NCI-H128 (cell line): Measurements from ENCODE around the gene DHDDS.
A peak's percentile ranks its signal among the peaks of the same experiment; 100 is the strongest.
"Not testable (repeated sequence)": the region's sequence is repeated elsewhere in the genome, so short reads cannot be mapped to it uniquely, and the experiment has no call there.

ENCODE experiments used
- DNase-seq: peaks from one replicate; lab custom pipeline; 2025; ENCODE audit not compliant: unreplicated experiment; lab: John Stamatoyannopoulos, UW

Gene DHDDS

DNA sequence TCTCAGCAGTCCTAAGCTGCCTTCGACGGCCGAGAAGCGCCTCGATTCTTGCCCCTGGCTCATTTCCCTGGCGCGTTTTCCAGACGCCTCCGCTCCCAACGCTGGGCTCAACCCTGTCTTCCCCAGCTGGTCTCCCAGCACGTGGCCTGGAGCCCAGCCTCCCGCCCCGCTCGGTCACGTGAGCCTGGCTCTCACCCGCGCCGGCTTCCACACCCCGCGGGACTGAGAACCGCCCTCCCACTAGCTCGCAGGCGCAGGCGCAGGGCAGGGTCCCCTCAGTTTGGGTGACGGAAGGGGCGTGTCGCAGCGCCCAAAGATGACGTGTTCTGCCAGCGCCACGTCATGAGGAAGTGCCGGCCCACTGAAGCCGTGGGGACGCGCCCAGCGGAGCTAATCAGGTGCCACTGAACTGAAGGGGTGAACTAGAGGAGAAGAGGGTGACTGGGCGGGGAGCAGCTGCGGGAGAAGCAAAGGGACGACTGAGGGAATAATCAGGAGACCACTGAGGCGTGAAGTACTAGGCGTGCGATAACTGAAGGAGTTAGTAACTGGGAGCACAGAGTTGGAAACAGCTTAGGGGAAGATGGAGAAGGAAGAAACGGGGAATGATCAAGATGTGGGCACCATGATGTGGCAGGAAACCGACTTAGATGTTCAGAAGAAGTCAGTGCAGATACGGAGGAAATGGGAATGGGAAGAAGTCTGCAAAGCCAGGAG lies at the start of gene DHDDS:
Gene DHDDS, plus strand, starts transcription at position 343 of the 717 bp plus-strand sequence. CDS start 625 bp downstream, outside the sequence.
- peak; percentile 99 for DNase-seq

DNA sequence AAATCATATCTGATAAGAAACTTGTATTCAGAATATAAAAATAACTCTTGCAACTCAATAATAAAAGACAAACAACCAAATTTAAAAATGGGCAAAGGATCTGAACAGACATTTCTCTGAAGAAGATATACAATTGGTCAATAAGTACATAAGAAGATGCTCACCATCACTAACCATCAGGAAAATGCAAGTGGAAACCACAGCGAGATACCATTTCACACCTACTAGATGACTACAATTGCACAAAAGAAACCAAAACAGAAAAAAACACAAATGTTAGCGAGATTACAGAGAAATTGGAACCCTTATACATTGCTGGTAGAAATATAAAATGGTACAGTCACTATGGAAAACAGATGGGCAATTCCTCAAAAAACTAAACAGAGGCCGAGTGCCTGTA lies 48.0 kb upstream of the DHDDS start:
- DNase-seq, result no peak

DNA sequence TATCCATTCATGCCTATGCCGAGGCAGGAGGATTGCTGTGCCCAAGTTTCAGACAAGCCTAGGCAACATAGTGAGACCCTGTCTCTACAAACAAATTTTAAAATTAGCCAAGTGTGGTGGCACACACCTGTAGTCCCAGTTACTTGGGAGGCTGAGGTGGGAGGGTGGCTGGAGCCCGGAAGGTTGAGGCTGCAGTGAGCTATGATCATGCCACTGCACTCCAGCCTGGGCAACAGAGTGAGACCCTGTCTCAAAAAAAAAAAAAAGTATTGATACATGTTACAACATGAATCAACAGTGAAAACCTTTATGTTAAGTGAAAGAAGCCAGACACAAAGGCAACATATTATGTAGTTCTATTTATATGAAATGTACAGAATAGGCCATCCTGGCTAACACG lies 47.1 kb upstream of the DHDDS start:
- not testable (repeated sequence) for DNase-seq

DNA sequence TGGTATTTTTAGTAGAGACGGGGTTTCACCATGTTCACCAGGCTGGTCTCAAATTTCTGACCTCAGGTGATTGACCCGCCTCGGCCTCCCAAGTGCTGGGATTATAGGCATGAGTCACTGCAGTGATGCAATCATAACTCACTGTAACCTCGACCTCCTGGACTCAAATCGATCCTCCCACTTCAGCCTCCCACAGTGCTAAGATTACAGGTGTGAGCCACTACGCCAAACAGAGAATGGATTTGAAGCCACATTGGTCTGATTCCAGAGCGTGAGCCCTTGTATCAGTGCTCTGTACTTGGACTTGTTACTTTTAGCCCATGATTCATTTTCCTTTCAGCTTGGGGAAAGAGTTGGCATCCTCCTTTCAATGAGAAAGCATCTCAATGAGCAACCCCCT lies 44.7 kb upstream of the DHDDS start:
- no peak for DNase-seq

- no peak for DNase-seq
These were observed 43.2 kb upstream of the DHDDS start for GRCh38 chr1:26388791-26389445.

DNA sequence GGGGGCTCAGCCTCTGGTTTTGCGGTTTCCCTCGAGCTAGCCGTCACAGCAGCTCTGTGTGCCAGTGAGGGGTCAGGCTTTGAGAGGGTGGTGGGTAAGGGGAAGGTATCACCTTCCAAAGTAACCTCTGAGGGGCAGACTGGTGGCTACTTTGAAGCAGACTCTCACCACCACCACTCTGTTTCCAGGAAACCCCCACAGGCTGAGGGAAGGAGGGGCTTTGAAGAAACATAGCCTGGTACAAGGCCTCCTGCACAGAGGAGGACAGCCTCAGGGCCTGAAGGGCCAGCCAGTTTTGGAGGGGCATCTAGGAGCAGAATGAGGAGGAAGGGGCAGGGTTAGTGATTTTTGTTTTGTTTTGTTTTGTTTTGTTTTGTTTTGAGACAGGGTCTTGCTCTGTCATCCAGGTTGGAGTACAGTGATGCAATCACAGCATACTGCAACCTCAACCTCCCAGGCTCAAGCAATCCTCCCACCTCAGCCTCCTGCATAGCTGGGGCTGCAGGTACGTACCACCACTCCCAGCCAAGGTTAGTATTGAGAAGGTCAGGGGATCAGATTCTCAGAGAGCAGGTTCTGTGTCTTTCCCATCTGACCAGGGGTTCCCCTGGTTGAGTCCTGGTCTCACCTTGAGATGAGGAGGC lies 42.4 kb upstream of the DHDDS start:
- no peak for DNase-seq

DNA sequence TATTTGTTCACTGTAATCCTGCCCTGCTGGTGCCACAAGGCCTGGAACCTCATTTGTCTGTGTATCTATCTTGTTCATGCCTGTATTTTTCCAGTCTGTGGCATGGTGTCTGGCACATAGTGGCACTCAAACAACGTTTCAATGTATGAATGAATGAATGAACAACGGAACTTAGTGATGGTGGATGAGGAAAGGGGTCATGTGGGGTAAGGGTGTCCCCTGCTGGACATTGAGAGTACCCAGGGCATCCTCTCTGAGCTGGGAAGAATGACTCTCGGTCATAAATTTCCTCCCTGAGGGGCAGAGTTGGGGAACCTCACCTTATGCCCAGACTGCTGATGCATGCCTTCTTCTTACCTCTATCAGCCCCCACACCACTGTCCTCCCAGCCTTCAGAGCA lies 40.7 kb upstream of the DHDDS start:
- no peak for DNase-seq

- DNase-seq, result no peak
These were observed 36.4 kb upstream of the DHDDS start for GRCh38 chr1:26395754-26396153.

DNA sequence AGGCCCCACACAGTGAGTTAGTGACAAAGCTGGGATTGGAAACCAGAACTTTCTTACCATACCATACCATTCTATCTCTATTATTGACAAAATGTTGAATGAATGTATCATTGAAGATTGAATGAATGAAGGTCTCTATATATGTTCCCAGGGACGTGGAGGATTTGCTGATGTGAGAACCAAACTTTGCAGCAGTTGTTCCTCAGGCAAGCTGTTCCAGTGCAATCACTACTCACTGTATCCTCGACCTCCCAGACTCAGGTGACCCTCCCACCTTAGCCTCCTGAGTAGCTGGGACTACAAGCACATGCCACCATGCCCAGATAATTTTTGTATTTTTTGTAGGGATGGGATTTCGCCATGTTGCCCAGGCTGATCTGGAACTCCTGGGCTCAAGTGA lies 33.1 kb upstream of the DHDDS start:
- DNase-seq, result no peak

- DNase-seq, result no peak
These were observed 30.2 kb upstream of the DHDDS start for GRCh38 chr1:26401891-26402290.

DNA sequence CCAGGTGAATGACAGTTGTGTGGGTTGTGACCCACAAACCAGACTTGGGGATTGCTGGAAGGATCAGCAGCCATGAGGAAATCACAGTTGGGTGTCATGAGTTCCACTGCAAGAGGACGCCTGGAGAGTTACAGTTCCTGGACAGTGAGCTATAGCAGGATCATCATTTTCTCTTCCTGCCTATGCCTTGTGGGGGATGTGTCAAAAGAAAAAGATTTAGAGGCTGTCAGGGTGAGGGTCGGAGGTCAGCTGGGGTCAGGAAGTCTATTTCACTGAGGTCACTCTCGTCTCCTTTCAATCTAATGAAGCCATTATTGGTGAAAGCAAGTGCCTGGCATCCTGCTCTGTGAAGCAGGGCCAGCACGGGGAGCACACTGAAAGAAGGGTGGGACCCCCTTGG lies 28.5 kb upstream of the DHDDS start:
- no peak for DNase-seq

- no peak for DNase-seq
These were observed 27.5 kb upstream of the DHDDS start for GRCh38 chr1:26404641-26405040.

- no peak for DNase-seq
These were observed 26.7 kb upstream of the DHDDS start for GRCh38 chr1:26405281-26405915.

GRCh38 chr1:26408604-26409003 lies 23.5 kb upstream of the DHDDS start:
- no peak for DNase-seq

GRCh38 chr1:26409191-26409807 lies 22.8 kb upstream of the DHDDS start:
- no peak for DNase-seq

- no peak for DNase-seq
These were observed 21.2 kb upstream of the DHDDS start, which contains the start of gene LIN28A for GRCh38 chr1:26410706-26411623. Gene LIN28A (plus strand): TSS chr1:26410817. CDS start chr1:26410892, 75 bp downstream.

GRCh38 chr1:26411624-26412074 lies 20.5 kb upstream of the DHDDS start:
- no peak for DNase-seq

- no peak for DNase-seq
These were observed 19.8 kb upstream of the DHDDS start for GRCh38 chr1:26412180-26412840.

GRCh38 chr1:26413031-26413430 lies 19.1 kb upstream of the DHDDS start:
- no peak for DNase-seq
